ENCODE measurements around the gene TBCB.

- no peak for TF ChIP-seq CTCF (IDR thresholded peaks at IDR 0.05)
- TF ChIP-seq POLR2A (IDR thresholded peaks at IDR 0.05) = no peak
These were observed 30.8 kb upstream of the TBCB start for GRCh38 chr19:36084231-36085009.
